ENCODE measurements around the gene VAV2.

GRCh38 chr9:133888809-133889491 lies 103.2 kb downstream of the VAV2 start:
- no peak for TF ChIP-seq POLR2A (IDR thresholded peaks at IDR 0.05; ENCODE audit: low read length)
- TF ChIP-seq, protein P1, sequence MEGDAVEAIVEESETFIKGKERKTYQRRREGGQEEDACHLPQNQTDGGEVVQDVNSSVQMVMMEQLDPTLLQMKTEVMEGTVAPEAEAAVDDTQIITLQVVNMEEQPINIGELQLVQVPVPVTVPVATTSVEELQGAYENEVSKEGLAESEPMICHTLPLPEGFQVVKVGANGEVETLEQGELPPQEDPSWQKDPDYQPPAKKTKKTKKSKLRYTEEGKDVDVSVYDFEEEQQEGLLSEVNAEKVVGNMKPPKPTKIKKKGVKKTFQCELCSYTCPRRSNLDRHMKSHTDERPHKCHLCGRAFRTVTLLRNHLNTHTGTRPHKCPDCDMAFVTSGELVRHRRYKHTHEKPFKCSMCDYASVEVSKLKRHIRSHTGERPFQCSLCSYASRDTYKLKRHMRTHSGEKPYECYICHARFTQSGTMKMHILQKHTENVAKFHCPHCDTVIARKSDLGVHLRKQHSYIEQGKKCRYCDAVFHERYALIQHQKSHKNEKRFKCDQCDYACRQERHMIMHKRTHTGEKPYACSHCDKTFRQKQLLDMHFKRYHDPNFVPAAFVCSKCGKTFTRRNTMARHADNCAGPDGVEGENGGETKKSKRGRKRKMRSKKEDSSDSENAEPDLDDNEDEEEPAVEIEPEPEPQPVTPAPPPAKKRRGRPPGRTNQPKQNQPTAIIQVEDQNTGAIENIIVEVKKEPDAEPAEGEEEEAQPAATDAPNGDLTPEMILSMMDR (IDR thresholded peaks at IDR 0.05): no peak
- no peak for TF ChIP-seq RNF2 (IDR thresholded peaks at IDR 0.05; ENCODE audit: borderline replicate concordance, low read depth)
- TF ChIP-seq MAX (IDR thresholded peaks at IDR 0.05): no peak
- TF ChIP-seq, protein P2, sequence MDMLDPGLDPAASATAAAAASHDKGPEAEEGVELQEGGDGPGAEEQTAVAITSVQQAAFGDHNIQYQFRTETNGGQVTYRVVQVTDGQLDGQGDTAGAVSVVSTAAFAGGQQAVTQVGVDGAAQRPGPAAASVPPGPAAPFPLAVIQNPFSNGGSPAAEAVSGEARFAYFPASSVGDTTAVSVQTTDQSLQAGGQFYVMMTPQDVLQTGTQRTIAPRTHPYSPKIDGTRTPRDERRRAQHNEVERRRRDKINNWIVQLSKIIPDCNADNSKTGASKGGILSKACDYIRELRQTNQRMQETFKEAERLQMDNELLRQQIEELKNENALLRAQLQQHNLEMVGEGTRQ (IDR thresholded peaks at IDR 0.05): no peak
- TF ChIP-seq FOXS1 (CRISPR knock-in tag; IDR thresholded peaks at IDR 0.05): no peak
- TF ChIP-seq BHLHE40 (IDR thresholded peaks at IDR 0.05; ENCODE audit: low read depth, low read length): no peak
- TF ChIP-seq ESRRA (IDR thresholded peaks at IDR 0.05; ENCODE audit: borderline replicate concordance, low read length): no peak

All from A549 (cell line).